ENCODE data around the gene WASHC2C. TPM values are rescaled to one million over a fixed set of nuclear protein-coding genes. Genes with fewer than 3 reads are reported as not detected.
"Not testable (repeated sequence)": the region's sequence is repeated elsewhere in the genome, so short reads cannot be mapped to it uniquely, and the experiment has no call there.

Gene WASHC2C
- total RNA-seq, 1 donor from 2014 or later, result 34.6 TPM

DNA sequence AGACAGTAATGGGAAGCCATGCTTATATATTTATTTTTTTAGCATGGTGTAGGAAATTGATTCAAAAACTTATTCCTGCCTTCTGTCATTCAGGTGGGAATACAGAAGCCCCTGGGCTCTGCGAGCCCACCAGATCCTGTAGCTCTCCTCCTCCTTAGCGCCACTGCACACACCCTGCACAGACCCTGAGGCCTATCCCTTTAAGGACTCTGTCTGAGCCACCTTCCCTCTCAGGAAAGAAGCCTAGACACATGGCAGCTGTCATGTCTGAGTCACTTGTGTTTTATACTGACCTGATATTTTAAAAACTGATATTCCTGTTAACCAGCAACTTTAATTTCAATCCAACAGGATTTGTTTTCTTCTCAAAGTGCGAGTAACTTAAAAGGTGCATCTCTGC lies 36.0 kb downstream of the WASHC2C start:
- not testable (repeated sequence) for FAIRE-seq; DNase-seq (ENCODE audit: low spot score in 2 of 2)

DNA sequence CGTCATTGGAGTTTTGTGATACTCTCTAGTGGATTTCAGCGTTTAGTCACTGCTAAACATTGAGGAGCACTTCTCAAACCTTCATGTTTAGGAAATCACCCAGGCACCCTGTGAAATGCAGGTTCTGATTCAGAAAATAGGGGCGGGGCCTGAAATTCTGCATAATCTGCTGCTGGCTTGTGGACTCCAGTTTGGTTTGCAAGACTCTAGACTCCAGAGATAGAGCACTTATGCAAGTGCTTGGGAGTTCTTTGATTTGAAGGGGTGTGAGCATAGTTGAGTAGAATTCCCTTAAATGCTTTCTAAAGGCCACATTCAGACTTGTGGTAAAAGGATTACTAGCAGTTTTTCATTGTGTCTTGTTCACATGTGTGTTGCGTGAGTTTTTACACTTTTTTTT lies 41.3 kb downstream of the WASHC2C start:
- not testable (repeated sequence) for DNase-seq (ENCODE audit: low spot score in 2 of 2)

DNA sequence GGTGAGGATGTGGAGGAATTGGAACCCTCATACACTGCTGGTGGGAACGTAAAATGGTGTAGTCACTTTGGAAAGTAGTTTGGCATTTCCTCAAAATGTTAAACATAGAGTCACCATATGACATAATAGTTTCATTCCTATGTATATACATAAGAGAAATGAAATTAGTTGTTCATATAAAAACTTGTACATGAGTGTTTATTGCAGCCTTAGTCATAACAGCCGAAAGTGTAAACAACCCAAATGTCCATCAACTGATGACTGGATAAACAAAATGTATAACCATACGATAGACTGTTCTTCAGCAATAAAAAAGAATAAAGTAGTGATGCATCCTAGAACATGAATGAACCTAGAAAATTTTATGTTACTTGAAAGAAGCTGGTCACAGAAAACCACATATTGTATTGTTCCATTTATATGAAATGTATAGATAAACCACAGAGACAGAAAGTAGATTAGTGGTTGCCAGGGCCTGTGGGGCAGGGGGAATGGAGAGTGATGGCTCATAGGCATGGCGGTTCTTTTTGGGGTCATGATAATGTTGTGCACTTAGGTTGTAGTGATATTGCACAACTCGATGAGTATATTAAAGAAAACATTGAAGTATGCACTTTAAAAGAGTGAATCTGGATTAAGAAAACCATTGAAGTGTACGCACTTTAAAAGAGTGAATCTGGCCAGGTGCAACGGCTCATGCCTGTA lies 44.8 kb downstream of the WASHC2C start:
- not testable (repeated sequence) for FAIRE-seq; DNase-seq (ENCODE audit: low spot score in 2 of 2)

More for the DNA sequence above, 41.3 kb downstream of the WASHC2C start:
- not testable (repeated sequence) for FAIRE-seq

DNA sequence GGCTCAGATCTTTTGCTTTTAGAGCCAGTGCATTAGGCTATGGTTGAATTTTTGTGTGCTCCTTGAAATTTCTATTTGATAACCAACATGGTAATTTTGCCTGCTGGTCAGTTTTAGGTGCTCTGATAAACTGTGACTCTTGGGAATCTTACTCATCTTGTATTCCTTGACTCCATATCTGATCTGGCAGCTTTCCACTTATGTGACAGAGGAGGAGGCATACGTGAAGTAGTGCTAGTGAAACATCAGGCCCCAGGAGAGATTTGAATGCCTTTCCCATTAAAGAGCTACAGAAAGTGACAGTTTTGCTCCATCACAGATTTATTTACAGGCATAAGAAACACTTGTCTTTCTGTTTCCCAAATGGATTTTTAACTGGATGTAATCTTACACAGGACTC lies 59.2 kb downstream of the WASHC2C start:
- DNase-seq (ENCODE audit: low spot score in 2 of 2); FAIRE-seq: not testable (repeated sequence)

DNA sequence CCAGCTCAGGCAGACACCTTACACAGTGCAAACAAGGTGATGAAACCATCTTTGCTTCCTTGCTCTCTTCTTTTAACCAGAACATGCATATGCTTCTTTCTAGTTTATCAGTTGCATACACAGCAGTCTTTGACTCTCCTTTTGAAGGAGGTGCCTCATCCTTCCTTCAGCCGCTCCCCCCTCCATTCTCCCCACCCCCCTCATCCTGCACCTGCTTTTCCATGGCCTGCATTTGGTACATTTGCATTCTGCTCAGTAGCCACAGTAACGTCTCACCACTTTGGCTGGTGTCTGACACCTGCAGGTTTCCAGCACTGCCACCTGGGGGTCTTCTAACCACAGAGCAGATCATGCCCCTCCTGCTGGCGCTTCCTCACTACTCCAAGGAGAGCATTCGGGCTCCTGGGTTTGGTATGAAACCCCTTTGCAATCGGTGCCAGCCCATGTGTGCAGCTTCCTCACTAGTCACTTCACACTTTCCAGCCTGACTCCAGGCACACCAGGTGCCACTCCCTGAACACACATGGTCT lies 60.2 kb downstream of the WASHC2C start:
- FAIRE-seq; DNase-seq (ENCODE audit: low spot score in 2 of 2): not testable (repeated sequence)

- not testable (repeated sequence) for FAIRE-seq; DNase-seq (ENCODE audit: low spot score in 2 of 2)
Measured at GRCh38 chr10:45789991-45790390, 62.9 kb downstream of the WASHC2C start.

GRCh38 chr10:45790694-45791426 lies 63.8 kb downstream of the WASHC2C start:
- not testable (repeated sequence) for DNase-seq (ENCODE audit: low spot score in 2 of 2)

DNA sequence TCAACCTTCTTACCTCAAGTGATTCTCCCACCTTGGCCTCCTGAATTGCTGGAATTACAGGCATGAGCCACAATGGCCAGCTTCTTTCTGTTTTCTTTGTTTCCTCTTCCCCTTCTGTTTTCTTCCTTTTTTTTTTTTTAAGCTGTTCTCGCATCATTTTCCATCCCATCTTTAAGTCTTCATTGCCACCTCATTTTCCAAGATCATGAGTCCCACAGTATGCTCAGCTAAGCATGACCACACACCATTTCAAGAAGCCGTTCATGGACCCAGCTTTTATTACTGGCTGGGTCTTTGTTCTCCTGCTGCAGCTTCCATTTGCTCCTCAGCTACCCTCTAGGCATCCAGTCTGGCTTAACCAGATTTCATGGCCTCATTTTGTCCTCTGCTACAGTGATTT lies 67.7 kb downstream of the WASHC2C start:
- DNase-seq (ENCODE audit: low spot score in 2 of 2); FAIRE-seq: not testable (repeated sequence)

More at GRCh38 chr10:45790694-45791426, 63.8 kb downstream of the WASHC2C start:
- not testable (repeated sequence) for FAIRE-seq

GRCh38 chr10:45803060-45804010 lies 76.3 kb downstream of the WASHC2C start:
- not testable (repeated sequence) for FAIRE-seq; DNase-seq (ENCODE audit: low spot score in 2 of 2)

DNA sequence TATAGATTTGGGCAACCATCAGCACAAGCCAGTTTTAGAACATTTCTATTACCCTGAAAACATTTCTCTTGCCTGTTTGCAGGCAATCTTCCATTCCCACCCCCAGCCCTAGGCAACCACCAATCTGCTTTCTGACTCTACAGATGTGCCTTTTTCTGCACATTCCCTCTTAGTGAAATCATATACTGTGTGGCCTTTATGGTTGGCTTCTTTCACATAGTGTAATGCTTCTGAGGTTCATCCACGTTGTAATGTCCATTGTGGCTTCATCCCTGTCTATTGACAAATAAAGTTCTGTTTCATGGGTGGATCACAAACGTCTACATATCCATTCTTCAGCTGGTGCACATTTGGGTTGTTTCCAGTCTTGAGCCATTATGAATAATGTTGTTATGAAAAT lies 77.9 kb downstream of the WASHC2C start:
- FAIRE-seq; DNase-seq (ENCODE audit: low spot score in 2 of 2): not testable (repeated sequence)

DNA sequence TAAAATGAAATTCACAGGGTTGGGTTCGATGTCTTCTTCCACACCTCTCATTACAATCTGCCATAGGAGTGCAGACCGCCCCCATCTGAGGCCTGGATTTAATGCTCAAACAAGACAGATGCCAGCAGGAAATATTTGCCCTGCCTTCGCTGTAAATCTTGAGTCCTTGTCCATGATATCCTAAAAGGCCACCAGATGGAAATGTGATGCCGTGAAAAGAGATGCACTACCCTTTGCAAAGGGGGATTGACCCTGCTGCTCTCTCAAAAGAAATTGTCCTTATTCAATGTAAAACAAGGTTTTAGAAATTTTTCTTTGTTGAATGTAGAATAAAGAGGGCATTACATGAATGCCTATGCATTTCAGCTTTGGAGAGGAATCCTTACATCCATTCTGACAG lies 82.8 kb downstream of the WASHC2C start:
- FAIRE-seq, result no peak
- no peak for DNase-seq (ENCODE audit: low spot score in 2 of 2)

DNA sequence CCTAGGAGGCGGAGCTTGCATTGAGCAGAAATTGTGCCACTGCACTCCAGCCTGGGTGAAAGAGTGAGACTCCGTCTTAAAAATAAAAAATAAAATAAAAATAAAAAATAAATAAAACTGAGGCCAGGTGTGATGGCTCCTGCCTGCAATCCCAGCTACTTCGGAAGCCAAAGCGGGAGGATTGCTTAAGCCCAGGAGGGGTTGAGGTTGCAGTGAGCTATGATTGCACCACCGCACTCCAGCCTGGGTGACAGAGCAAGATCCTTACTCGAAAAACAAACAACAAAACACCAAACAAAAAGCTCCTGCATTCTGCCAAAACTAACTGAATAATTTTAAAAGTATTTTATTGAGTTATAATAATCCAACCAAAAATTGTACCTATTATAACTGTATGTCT lies 84.0 kb downstream of the WASHC2C start:
- DNase-seq (ENCODE audit: low spot score in 2 of 2) (no peak), FAIRE-seq (no peak)

GRCh38 chr10:45812959-45813358 lies 85.9 kb downstream of the WASHC2C start:
- not testable (repeated sequence) for DNase-seq (ENCODE audit: low spot score in 2 of 2); FAIRE-seq

GRCh38 chr10:45814146-45814545 lies 87.1 kb downstream of the WASHC2C start:
- FAIRE-seq; DNase-seq (ENCODE audit: low spot score in 2 of 2): not testable (repeated sequence)

DNA sequence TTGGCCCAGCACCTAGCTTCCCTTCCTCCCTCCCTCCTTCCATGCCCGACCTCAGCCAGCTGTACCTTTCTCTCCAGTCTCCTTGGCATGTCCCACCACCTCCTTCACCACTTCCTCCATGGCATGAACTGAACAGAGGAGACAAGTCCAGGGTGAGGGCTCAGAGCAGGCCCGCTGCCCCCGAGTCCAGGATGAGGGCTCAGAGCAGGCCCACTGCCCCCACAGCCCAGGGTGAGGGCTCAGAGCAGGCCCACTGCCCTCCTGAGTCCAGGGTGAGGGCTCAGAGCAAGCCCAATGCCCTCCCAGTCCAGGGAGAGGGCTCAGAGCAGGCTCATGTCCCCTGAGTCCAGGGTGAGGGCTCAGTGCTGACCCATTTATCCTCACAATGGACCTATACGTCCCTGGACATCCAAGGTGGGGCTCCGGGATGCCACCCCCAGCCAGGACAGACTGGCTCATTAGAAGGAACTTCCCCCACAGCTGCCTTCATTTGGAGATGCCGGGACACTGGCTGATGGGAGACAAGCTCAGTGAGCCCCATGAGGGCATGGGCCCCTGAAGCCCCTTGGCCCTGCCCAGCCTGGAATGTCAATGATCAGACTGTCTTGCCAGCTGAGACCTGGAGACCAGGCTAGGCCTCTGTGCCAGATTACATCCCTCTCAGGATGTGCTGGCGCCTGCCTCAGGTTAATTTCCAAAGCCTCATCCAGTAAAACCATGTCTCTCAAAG lies 90.2 kb downstream of the WASHC2C start:
- FAIRE-seq (no peak), DNase-seq (ENCODE audit: low spot score in 2 of 2) (no peak)

DNA sequence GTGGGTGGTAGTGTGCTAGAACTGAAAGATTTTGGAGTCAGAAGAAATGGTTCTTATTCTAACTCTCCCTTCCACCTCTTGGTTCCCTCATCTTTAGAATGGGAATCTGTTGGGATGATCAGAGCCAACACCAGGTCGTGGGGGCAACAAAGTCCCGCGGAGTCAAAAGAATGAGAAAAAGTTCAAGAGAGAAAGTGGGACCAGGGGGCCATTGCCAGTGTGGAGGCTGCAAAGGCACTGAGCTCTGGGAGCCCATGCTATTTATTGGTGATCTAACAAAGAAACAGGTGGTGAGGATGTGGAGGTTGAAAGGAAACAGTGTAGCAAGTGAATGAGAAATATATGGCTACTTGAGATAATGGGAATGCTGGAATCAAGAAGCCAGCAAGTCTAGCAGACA lies 90.8 kb downstream of the WASHC2C start:
- DNase-seq (ENCODE audit: low spot score in 2 of 2) (no peak), FAIRE-seq (no peak)

DNA sequence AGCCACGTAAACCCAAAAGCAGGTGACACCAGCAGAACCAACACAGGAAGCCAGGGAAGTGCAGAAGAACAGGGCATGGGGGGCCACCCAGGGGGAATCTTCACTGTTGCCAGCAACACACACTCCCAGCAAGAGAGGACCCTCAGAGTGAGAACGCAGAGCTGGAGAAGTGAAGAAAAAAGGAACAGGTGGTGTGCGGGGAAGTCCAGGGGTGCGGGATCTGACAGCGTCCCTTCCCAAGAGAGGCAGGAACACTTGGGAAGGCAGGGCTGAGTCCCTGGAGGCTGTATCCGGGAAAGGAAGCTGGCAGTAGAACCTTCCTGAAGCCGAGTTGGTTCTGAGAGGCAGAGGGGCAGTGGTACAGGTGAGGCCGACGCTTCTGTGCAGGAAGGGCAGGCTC lies 92.5 kb downstream of the WASHC2C start:
- no peak for FAIRE-seq
- DNase-seq (ENCODE audit: low spot score in 2 of 2), result no peak

- FAIRE-seq; DNase-seq (ENCODE audit: low spot score in 2 of 2): not testable (repeated sequence)
Measured at GRCh38 chr10:45820107-45820830, 93.2 kb downstream of the WASHC2C start.

GRCh38 chr10:45822918-45823317 lies 95.9 kb downstream of the WASHC2C start:
- DNase-seq (ENCODE audit: low spot score in 2 of 2); FAIRE-seq: not testable (repeated sequence)

All from frontal cortex (tissue), 4 donors.